Midbrain (tissue), 1 donor: Measurements from ENCODE around the gene STPG2.
"Not testable (repeated sequence)": the region's sequence is repeated elsewhere in the genome, so short reads cannot be mapped to it uniquely, and the experiment has no call there.

ENCODE experiments used
- DNase-seq: peaks from one replicate; lab custom pipeline; 2025; lab: John Stamatoyannopoulos, UW

STPG2 gene

GRCh38 chr4:97942951-97943350, 200.3 kb downstream of the STPG2 start:
- DNase-seq = no peak

GRCh38 chr4:97942137-97942536, 201.1 kb downstream of the STPG2 start:
- DNase-seq = no peak

- no peak for DNase-seq
Measured at GRCh38 chr4:97938141-97938540, 205.1 kb downstream of the STPG2 start.

- DNase-seq = no peak
Measured at GRCh38 chr4:97924341-97924958, 218.8 kb downstream of the STPG2 start.

- no peak for DNase-seq
Measured at GRCh38 chr4:97923096-97923495, 220.2 kb downstream of the STPG2 start.

- no peak for DNase-seq
Measured at GRCh38 chr4:97917115-97917514, 226.2 kb downstream of the STPG2 start.

GRCh38 chr4:97912156-97912555, 231.1 kb downstream of the STPG2 start:
- DNase-seq = no peak

- no peak for DNase-seq
Measured at GRCh38 chr4:97911236-97911906, 231.9 kb downstream of the STPG2 start.

- no peak for DNase-seq
Measured at GRCh38 chr4:97910005-97910404, 233.3 kb downstream of the STPG2 start.

GRCh38 chr4:97903436-97904189, 239.7 kb downstream of the STPG2 start:
- DNase-seq = not testable (repeated sequence)

GRCh38 chr4:97900229-97900628, 243.0 kb downstream of the STPG2 start:
- DNase-seq = no peak

- DNase-seq = no peak
Measured at GRCh38 chr4:97892592-97893266, 250.5 kb downstream of the STPG2 start.

- DNase-seq = no peak
Measured at GRCh38 chr4:97879942-97880341, 263.3 kb downstream of the STPG2 start.

GRCh38 chr4:97868097-97868496, 275.2 kb downstream of the STPG2 start:
- no peak for DNase-seq

- no peak for DNase-seq
Measured at GRCh38 chr4:97867557-97868091, 275.7 kb downstream of the STPG2 start.

GRCh38 chr4:97866821-97867556, 276.3 kb downstream of the STPG2 start:
- no peak for DNase-seq

GRCh38 chr4:97851115-97851514, 292.2 kb downstream of the STPG2 start:
- DNase-seq = no peak

GRCh38 chr4:97845758-97846157, 297.5 kb downstream of the STPG2 start:
- DNase-seq = no peak

- DNase-seq = no peak
Measured at GRCh38 chr4:97841512-97841911, 301.8 kb downstream of the STPG2 start.

- no peak for DNase-seq
Measured at GRCh38 chr4:97836662-97837061, 306.6 kb downstream of the STPG2 start.

- no peak for DNase-seq
Measured at GRCh38 chr4:97828646-97829045, 314.6 kb downstream of the STPG2 start.

- no peak for DNase-seq
Measured at GRCh38 chr4:97819294-97819693, 324.0 kb downstream of the STPG2 start.
